ENCODE results near the gene PPL. TPM values are rescaled to one million over a fixed set of nuclear protein-coding genes. Genes with fewer than 3 reads are reported as not detected.

PPL gene
- total RNA-seq, 2 experiments from 2014 or later, result 0.09 TPM; not detected in 1

DNA sequence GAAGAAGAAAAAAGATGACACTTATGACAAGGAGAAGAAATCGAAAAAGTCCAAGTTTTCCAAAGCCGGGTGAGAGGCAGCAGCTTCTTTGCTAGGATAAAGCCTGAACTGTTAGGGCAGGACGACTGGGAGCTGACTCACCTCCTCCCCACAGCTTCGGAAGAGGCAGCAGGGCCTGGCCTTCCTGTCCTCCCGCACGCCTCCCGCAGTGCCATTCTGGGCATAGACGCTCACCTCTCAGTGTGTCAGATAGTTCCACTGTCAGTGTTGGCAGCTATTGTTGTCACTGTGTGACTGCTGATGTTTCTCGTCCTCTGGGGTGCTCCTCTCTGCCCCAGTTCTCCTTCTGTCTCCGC lies 77.1 kb downstream of the PPL start:
- Mint-ChIP-seq H3K36me3 (peaks cover 47% of the 10 kb centered on the region), H3K4me3 (no peak overlapping the region), H3K27me3 (no peaks in the 10 kb centered on the region), H3K9me3 (ENCODE audit: low read depth) (no peaks in the 10 kb centered on the region), H3K4me1 (peaks cover 5% of the 10 kb centered on the region), H3K27ac (no peak overlapping the region)
- ATAC-seq (no peak), DNase-seq (no peak)
- CTCF ChIA-PET, result no interaction called here

DNA sequence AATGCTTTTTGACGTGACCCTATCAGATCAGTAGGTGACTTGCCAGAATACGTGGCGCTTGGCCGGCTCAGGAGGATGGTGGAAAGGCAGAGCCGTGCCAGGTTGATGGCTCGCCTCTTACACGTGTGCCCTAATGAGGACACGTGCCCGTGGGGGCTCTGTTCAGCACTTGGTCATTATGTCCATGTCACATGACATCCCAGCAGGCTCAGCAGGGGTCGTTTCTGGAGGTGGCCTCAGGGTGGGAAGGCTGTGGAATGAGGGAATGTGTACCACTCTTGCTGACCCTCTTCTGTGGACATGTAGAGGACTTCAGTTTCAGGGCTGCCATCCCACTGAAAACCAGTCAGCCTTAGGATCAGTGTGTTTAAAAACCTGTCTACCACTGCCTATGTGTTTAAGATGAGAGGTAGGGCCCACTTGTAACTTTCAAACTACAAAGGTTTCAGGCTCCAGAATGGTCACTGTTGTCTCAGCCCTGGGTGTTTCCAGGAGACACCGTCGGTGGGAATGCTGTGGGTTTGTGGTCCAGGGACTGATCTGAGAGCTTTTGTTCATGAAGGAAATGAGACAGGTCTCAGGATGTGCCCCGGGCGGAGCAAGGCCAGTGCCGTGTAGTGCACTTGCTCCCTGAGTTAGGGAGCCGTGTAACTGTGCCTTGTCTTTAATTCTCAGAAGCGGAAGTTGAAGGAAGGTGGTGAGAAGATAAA lies 77.6 kb downstream of the PPL start:
- no peak overlapping the region for H3K4me3 Mint-ChIP-seq
- ATAC-seq (no peak), DNase-seq (no peak)
- H3K27ac Mint-ChIP-seq, result no peak overlapping the region
- no peaks in the 10 kb centered on the region for H3K27me3 Mint-ChIP-seq
- H3K9me3 Mint-ChIP-seq (ENCODE audit: low read depth), result no peaks in the 10 kb centered on the region
- peaks cover 50% of the 10 kb centered on the region for H3K36me3 Mint-ChIP-seq
- H3K4me1 Mint-ChIP-seq, result peaks cover 5% of the 10 kb centered on the region
- CTCF ChIA-PET, result no interaction called here

DNA sequence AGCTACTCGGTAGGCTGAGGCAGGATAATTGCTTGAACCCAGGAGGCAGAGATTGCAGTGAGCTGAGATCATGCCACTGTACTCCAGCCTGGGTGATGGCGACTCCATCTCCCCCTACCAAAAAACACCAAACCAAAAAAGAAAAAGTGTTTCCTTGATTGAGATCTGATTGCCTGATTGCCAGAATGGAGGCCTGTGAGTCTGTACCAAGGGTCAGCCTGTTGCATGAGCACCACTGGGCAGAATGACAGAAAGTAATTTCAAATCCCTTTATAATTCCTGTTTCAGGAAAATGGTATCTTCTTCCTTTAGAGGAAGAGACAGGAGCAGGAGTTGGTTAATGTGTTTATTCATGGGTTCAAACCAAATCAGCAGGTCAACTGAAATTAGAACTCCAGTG lies 81.1 kb downstream of the PPL start:
- H3K27ac Mint-ChIP-seq, result no peak overlapping the region
- H3K36me3 Mint-ChIP-seq, result peaks cover 47% of the 10 kb centered on the region
- no peaks in the 10 kb centered on the region for H3K27me3 Mint-ChIP-seq
- DNase-seq (no peak), ATAC-seq (no peak)
- no peaks in the 10 kb centered on the region for H3K9me3 Mint-ChIP-seq (ENCODE audit: low read depth)
- CTCF ChIA-PET, result no interaction called here
- no peak overlapping the region for H3K4me3 Mint-ChIP-seq
- H3K4me1 Mint-ChIP-seq, result peaks cover 14% of the 10 kb centered on the region

DNA sequence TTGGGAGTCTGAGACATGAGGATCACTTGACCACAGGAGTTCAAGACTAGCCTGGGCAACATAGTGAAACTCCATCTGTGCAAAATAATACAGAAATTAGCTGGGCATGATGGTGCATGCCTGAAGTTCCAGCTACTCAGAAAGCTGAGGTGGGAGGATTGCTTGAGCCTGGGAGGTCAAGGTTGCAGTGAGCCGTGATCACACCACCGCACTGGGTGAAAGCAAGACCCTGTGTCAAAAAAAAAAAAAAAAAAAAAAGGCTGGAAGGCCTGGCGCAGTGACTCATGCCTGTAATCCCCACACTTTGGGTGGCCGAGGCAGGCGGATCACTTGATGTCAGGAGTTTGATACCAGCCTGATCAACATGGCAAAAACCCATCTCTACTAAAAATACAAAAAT lies 81.6 kb downstream of the PPL start:
- H3K36me3 Mint-ChIP-seq, result peaks cover 44% of the 10 kb centered on the region
- peaks cover 17% of the 10 kb centered on the region for H3K4me1 Mint-ChIP-seq
- no peaks in the 10 kb centered on the region for H3K27me3 Mint-ChIP-seq
- DNase-seq (no peak), ATAC-seq (no peak)
- CTCF ChIA-PET, result no interaction called here
- H3K9me3 Mint-ChIP-seq (ENCODE audit: low read depth), result no peaks in the 10 kb centered on the region
- no peak overlapping the region for H3K4me3 Mint-ChIP-seq
- no peak overlapping the region for H3K27ac Mint-ChIP-seq

DNA sequence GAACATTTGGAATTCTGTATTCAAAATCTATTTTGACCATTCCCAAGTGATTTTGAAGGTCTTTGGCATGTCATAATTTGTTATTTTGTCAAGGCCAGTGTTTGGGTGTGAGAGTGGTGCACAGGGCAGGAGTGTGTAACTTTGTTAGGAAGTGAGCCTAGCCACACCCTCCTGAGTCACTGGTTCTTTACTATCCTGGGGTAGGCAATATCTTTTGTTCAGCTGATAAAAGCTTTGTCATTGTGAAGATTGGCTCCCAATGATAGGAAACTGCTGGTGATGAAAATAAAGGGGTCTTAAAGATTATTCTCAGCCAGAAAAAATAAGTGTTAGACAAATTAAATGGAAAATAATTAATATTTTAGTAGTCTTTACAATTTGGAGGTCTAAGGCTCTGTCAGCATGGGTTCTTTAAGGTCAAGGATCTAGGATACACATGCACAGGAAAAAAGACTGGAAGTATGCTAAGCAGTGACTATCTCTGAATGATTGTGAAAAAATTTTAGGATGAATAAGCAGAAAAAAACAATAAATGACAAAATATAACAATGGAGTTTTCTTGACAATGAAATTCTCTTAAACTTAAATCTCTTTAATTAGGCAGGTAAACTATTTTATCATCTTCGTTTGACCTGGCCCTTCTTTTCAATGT lies 84.6 kb downstream of the PPL start:
- no peaks in the 10 kb centered on the region for H3K9me3 Mint-ChIP-seq (ENCODE audit: low read depth)
- peaks cover 38% of the 10 kb centered on the region for H3K4me1 Mint-ChIP-seq
- H3K27ac Mint-ChIP-seq, result no peak overlapping the region
- ATAC-seq (no peak), DNase-seq (no peak)
- no peaks in the 10 kb centered on the region for H3K27me3 Mint-ChIP-seq
- CTCF ChIA-PET, result no interaction called here
- H3K4me3 Mint-ChIP-seq, result no peak overlapping the region
- peaks cover 21% of the 10 kb centered on the region for H3K36me3 Mint-ChIP-seq

DNA sequence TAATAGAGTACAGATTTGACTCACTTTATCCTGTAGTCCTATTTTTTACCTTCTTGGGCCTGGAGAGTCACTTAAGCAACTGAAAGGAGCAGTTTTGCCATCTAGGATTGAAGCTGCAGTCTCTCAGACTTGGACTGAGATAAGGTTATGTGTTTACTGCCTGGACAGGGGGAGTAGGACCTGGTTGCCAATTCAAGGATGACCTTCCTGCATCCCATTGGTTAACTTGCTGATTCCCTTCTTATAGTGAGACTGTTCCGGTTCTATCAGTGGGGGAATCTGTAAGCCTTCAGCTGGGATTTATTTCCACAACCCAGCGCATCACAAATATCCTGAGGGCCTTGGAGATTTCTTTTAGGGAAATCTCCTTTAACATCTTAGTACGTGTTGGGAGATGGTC lies 86.7 kb downstream of the PPL start:
- CTCF ChIA-PET, result no interaction called here
- Mint-ChIP-seq H3K27me3 (no peaks in the 10 kb centered on the region), H3K27ac (no peak overlapping the region), H3K4me1 (peaks cover 49% of the 10 kb centered on the region), H3K36me3 (peaks cover 21% of the 10 kb centered on the region), H3K4me3 (peak overlapping the region; percentile 26), H3K9me3 (ENCODE audit: low read depth) (no peaks in the 10 kb centered on the region)
- DNase-seq (no peak), ATAC-seq (no peak)

DNA sequence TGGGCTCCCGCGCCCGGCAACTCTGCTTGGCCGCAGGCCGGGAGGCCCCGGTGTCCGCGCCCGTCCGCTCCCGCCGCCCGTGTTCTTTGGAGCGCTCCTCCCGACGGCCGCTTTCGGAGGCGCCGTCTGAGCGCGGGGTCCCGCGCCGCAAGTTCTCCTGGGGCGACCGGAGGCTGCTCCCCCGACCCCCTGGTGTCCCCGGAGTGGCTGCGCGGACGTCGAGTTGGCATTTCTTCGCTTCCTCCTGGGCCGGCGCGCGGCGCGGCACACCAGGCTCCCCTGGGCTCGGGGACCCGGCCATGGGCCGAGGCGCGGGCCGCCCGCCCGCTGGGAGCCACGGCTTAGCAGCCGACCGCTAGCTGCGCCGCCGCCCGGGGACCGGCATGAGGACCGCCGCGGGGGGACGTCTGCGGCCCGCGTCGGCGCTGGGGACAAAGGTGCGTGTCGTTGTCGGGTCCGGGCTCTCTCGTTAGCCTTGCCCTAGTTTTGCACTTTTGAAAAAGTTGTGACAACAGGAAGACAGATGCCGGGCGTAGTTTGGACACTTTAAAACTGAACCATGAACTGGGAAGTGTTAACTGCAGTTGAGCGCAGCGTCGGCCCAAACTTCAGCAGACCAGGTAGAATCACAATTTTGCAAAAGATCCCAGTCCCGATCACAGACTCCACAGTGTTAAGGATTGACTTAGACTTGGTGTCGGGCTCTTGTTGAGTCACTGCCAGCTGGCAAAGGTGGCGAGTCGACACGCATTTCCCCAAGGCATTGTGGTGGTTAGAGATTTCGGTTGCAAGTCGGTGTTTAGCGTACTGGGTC lies 89.0 kb downstream of the PPL start:
- Mint-ChIP-seq H3K27ac (peak overlapping the region; percentile 81), H3K9me3 (ENCODE audit: low read depth) (no peaks in the 10 kb centered on the region), H3K4me1 (peaks cover 54% of the 10 kb centered on the region), H3K27me3 (no peaks in the 10 kb centered on the region), H3K4me3 (peak overlapping the region; percentile 83), H3K36me3 (peaks cover 24% of the 10 kb centered on the region)
- peak; percentile 11 for ATAC-seq
- CTCF ChIA-PET, result interaction anchor here (0.6 kb wide), 1 partner anchor 481 kb away, joined by 3 read pairs; no protein-coding TSS in a partner anchor
- peak; percentile 55 for DNase-seq

DNA sequence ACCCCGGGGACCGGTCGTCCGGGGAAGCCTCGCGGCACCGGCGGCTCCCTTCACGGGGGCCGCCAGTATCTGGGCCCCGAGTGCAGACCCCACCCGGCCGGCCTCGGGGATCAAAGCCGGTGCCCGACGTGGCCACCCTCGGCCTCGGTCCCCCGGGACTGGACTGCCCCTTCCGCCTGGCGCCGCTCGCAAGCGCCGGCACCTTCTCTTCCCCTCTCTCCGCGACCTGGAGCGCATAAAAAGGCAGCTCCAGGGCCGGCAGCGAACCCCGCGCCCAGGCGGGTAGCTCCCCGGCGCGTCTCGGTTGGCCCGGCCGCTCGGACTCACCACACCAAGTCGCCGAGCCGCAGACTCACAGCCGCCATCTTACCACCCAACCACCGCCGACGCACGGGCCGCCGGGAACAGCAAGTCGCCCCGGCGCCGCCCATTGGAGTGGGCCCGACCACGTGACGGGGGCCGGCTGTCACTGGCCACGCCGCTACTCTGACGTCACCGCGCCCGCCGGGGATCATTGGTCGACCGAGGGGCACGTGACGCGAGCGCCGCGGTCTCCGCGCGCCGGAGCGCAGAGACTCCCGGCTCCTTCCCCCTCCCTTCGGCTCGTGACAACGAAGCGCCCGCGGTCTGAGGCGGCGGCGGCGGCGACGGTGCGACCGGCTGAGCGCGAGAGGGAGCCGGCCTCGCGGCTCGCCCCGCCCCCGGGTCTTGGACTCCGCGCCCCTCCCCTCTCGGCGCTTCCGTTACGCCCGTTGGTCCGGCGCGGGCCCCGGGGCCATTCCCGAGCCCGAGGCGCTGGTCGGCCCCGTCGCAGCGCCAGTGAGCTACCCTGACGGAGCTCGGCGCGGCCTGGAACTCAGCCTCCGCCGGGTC lies 89.8 kb downstream of the PPL start, which contains the start of the genes GLYR1 and UBN1:
Gene GLYR1 (minus strand): TSS at position 388 of the 873 bp plus-strand sequence. CDS start 23 bp downstream, at position 365.
Gene UBN1 (plus strand): TSS at position 581 of the 873 bp plus-strand sequence. CDS start 5,437 bp downstream, outside the sequence.
- ATAC-seq, result peak; percentile 90
- H3K27me3 Mint-ChIP-seq, result no peaks in the 10 kb centered on the region
- H3K4me1 Mint-ChIP-seq, result peaks cover 52% of the 10 kb centered on the region
- peak; percentile 100 for DNase-seq
- peak within 1 kb of the TSS; percentile 87 for H3K4me3 Mint-ChIP-seq
- CTCF ChIA-PET, result interaction anchor here (0.6 to 1.3 kb wide), 2 partner anchors 9 to 481 kb away, joined by 3 to 4 read pairs; no protein-coding TSS in a partner anchor
- H3K9me3 Mint-ChIP-seq (ENCODE audit: low read depth), result no peaks in the 10 kb centered on the region
- H3K36me3 Mint-ChIP-seq, result peaks cover 22% of the 10 kb centered on the region
- peak within 1 kb of the TSS; percentile 87 for H3K27ac Mint-ChIP-seq

DNA sequence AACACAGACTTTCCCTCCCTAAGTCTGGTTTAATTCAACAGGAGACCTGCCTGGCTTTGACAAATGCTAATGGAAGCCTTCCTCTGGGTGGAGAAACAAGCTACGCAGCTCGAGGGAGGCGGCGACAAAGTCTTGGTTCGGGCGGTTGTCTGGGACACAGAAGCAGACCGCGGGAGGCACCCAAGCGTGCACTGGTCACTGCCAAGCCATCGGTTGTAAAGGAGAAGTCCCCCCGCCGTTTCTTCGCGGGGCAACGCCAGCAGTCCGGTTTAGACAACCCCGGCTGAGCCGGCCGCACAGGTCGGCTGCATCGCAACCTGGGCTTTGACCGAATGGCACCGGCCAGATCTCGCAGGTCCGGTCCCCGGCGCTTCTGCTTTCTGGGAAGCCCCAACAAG lies 90.4 kb downstream of the PPL start:
- no peaks in the 10 kb centered on the region for H3K27me3 Mint-ChIP-seq
- peak overlapping the region; percentile 87 for H3K27ac Mint-ChIP-seq
- H3K9me3 Mint-ChIP-seq (ENCODE audit: low read depth), result no peaks in the 10 kb centered on the region
- CTCF ChIA-PET, result interaction anchor here (1.3 kb wide), 1 partner anchor 9 kb away, joined by 4 read pairs; no protein-coding TSS in a partner anchor
- peak; percentile 56 for DNase-seq
- H3K4me1 Mint-ChIP-seq, result peaks cover 49% of the 10 kb centered on the region
- peaks cover 27% of the 10 kb centered on the region for H3K36me3 Mint-ChIP-seq
- H3K4me3 Mint-ChIP-seq, result peak overlapping the region; percentile 87
- ATAC-seq, result no peak

DNA sequence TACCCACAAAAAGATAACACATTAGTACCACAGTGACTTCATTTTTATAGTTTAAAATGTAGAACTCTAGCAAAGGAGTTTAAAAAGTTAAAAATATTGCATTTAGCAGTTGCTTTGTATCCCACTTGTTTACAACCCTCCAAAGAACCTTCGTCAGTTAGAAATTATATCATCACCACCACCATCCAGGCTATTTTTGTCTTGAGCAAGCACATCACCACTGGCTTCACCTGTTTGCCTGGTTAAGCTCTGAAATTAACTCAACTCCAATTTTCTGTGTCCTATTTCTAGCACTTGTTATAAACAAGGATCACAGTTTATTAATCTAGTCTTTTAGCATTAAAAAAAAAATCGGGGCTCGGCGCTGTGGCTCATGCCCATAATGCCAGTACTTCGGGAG lies 96.0 kb downstream of the PPL start:
- peaks cover 58% of the 10 kb centered on the region for H3K36me3 Mint-ChIP-seq
- CTCF ChIA-PET, result no interaction called here
- peaks cover 16% of the 10 kb centered on the region for H3K4me1 Mint-ChIP-seq
- DNase-seq (no peak), ATAC-seq (no peak)
- peak overlapping the region; percentile 4 for H3K27ac Mint-ChIP-seq
- H3K4me3 Mint-ChIP-seq, result no peak overlapping the region
- no peaks in the 10 kb centered on the region for H3K27me3 Mint-ChIP-seq
- no peaks in the 10 kb centered on the region for H3K9me3 Mint-ChIP-seq (ENCODE audit: low read depth)

DNA sequence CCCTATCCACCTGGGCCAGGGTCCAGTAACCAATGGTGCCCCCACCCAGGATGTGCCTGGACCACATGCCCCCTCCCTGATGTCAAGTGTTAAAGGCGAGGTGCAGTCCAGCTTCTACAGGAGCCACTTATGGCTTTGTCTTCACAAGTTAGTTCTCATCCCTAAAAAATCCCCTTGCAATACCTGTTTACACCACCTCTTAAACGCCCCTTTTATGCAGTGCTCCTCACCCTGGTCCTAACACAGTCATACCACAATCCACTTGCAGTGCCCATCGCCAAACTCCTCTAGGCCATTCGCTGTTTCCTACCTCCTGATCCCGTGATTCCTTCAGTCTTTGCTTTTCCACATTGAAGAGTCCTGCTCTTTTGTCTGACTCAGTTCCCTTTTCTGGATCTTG lies 97.0 kb downstream of the PPL start:
- H3K4me3 Mint-ChIP-seq, result no peak overlapping the region
- H3K36me3 Mint-ChIP-seq, result peaks cover 54% of the 10 kb centered on the region
- H3K27me3 Mint-ChIP-seq, result no peaks in the 10 kb centered on the region
- no peak for DNase-seq
- CTCF ChIA-PET, result no interaction called here
- H3K27ac Mint-ChIP-seq, result peak overlapping the region; percentile 3
- H3K9me3 Mint-ChIP-seq (ENCODE audit: low read depth), result no peaks in the 10 kb centered on the region
- ATAC-seq, result no peak
- peaks cover 7% of the 10 kb centered on the region for H3K4me1 Mint-ChIP-seq

DNA sequence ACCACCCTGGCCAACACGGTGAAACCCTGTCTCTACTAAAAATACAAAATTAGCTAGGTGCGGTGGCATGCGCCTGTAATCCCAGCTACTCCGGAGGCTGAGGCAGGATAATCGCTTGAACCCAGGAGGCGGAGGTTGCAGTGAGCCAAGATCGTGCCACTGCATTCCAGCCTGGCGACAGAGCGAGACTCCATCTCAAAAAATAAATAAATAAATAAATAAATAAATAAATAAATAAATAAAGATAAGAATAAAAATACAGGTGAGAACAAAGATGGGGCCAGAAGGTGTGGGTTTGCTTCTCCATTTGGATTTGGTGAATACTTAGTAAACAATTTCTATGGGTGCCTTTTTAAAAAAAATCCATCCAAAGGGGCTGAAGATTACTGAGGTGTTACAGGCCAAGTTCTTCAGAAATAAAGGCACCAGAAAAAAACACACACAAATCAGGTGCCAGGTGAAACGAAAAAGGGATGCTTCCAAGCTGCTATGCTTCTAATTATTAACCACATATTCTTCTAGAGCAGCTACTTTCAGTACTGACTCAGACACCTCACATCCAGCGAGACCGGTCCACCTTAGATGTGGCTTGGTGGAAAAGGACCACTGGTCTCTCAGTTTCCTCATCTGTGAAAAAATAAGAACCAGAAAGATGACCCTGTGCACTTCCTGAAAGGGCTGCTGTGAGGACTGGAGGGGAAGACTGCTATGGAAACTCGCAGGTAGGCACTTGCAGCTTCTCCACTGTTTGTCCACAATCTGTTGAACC lies 99.0 kb downstream of the PPL start:
- CTCF ChIA-PET, result interaction anchor here (1.5 kb wide), 1 partner anchor 9 kb away, joined by 4 read pairs; the partner anchor contains the start of genes GLYR1 and UBN1
- no peak for ATAC-seq
- Mint-ChIP-seq H3K4me1 (peaks cover 14% of the 10 kb centered on the region), H3K27me3 (no peaks in the 10 kb centered on the region), H3K4me3 (no peak overlapping the region), H3K27ac (no peak overlapping the region), H3K9me3 (ENCODE audit: low read depth) (no peaks in the 10 kb centered on the region), H3K36me3 (peaks cover 44% of the 10 kb centered on the region)
- no peak for DNase-seq

All from activated CD8-positive, alpha-beta memory T cell treated with anti-CD3 and anti-CD28 coated beads, Interleukin-2, amount 10 ng/mL, durations not matched to agents 7 days and 5 days (primary cell).